Duodenal mucosa (tissue), 2 donors: ENCODE data around the gene KLRC4.
"Not testable (repeated sequence)": the region's sequence is repeated elsewhere in the genome, so short reads cannot be mapped to it uniquely, and the experiment has no call there.

Source experiments
- H3K27ac ChIP-seq: one replicate; pipeline ENCODE4 v1.7.0; 2013; ENCODE audit warnings: low read depth, low read length
- H3K27me3 ChIP-seq, 2 donors: one replicate each; pipeline ENCODE4 v1.7.0; 2013; ENCODE audit warnings: low read length in 2 of 2, control low read depth in 1 of 2; ENCODE audit not compliant: insufficient read depth in 2 of 2, control insufficient read depth in 1 of 2
- H3K36me3 ChIP-seq, 2 donors: one replicate each; pipeline ENCODE4 v1.7.0; 2013; ENCODE audit warnings: low read length in 2 of 2, control low read depth in 1 of 2; ENCODE audit not compliant: insufficient read depth in 2 of 2, control insufficient read depth in 1 of 2
- H3K4me1 ChIP-seq, 2 donors: one replicate each; pipeline ENCODE4 v1.7.0; 2013; ENCODE audit warnings: low read length in 2 of 2, control low read depth in 1 of 2; ENCODE audit not compliant: insufficient read depth in 2 of 2, control insufficient read depth in 1 of 2
- H3K4me3 ChIP-seq, 2 donors: one replicate each; pipeline ENCODE4 v1.7.0; 2013; ENCODE audit warnings: low read length in 2 of 2, low read depth in 1 of 2
- H3K9ac ChIP-seq, 2 donors: one replicate each; pipeline ENCODE4 v1.7.0; 2013; ENCODE audit warnings: low read length in 2 of 2, low read depth in 1 of 2
- H3K9me3 ChIP-seq, 2 donors: one replicate each; pipeline ENCODE4 v1.7.0; 2013; ENCODE audit warnings: low read length in 2 of 2, control low read depth in 1 of 2; ENCODE audit not compliant: control insufficient read depth in 1 of 2

Gene KLRC4

GRCh38 chr12:10437601-10438000 lies 28.0 kb upstream of the KLRC4 start:
- H3K9me3 ChIP-seq, H3K4me1 ChIP-seq, H3K36me3 ChIP-seq, H3K27ac ChIP-seq, H3K27me3 ChIP-seq, H3K4me3 ChIP-seq, H3K9ac ChIP-seq: not testable (repeated sequence)

GRCh38 chr12:10435816-10436215 lies 26.3 kb upstream of the KLRC4 start, which contains the start of gene KLRC2:
Gene KLRC2, minus strand, starts transcription at chr12:10436010. Its CDS starts 24 bp downstream, at chr12:10435986.
- not testable (repeated sequence) for H3K27ac ChIP-seq, H3K4me3 ChIP-seq, H3K9ac ChIP-seq, H3K9me3 ChIP-seq, H3K4me1 ChIP-seq, H3K27me3 ChIP-seq, H3K36me3 ChIP-seq

GRCh38 chr12:10430623-10431022 lies 21.1 kb upstream of the KLRC4 start:
- H3K4me1 ChIP-seq, H3K9ac ChIP-seq, H3K9me3 ChIP-seq, H3K4me3 ChIP-seq, H3K27me3 ChIP-seq, H3K27ac ChIP-seq, H3K36me3 ChIP-seq: not testable (repeated sequence)

DNA sequence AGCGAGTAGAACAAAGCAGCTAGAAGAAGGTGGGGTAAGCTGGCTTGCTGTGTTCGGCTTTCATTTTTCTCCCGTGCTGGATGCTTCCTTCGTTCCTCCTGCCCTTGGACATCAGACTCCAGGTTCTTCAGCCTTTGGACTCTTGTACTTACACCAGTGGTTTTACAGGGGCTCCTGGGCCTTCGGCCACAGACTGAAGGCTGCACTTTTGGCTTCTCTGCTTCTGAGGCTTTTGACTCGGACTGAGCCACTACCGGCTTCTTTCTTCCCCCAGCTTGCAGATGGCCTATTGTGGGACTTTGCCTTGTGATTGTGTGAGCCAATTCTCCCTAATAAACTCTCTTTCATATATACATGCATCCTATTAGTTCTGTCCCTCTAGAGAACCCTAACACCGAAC lies 16.4 kb upstream of the KLRC4 start:
- H3K4me1 ChIP-seq, H3K9ac ChIP-seq: not testable (repeated sequence)

DNA sequence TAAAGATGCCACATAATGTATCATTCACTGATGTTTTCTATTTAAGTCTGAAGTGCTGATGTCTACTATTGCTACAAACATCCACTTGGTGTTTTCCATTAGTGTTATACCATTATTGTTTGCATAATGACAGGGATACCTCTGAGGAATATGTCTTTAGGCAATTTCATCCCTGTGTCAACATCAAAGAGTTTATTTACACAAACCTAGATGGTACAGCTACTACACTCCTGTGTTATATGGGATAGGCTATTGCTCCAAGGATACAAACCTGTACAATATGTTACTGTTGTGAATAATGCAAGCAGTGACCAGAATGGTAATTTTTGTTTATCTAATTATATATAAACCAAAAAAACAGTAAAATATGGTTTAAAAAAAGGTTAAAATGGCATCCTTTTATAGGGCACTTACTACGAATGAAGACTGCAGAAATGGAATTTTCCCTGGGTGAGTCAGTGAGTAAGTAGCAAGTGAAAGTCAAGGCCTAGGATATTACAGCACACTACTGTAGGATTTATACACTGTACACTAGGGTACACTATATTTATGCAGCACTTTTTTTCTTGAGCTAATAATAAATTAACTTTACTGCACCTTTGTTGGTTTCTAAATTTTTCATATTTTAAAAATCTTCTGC lies 14.8 kb upstream of the KLRC4 start:
- H3K27me3 ChIP-seq, H3K9me3 ChIP-seq, H3K9ac ChIP-seq, H3K27ac ChIP-seq, H3K4me3 ChIP-seq, H3K36me3 ChIP-seq, H3K4me1 ChIP-seq: not testable (repeated sequence)

More for the DNA sequence above, 16.4 kb upstream of the KLRC4 start:
- H3K9me3 ChIP-seq, H3K36me3 ChIP-seq, H3K4me3 ChIP-seq, H3K27me3 ChIP-seq, H3K27ac ChIP-seq: not testable (repeated sequence)

DNA sequence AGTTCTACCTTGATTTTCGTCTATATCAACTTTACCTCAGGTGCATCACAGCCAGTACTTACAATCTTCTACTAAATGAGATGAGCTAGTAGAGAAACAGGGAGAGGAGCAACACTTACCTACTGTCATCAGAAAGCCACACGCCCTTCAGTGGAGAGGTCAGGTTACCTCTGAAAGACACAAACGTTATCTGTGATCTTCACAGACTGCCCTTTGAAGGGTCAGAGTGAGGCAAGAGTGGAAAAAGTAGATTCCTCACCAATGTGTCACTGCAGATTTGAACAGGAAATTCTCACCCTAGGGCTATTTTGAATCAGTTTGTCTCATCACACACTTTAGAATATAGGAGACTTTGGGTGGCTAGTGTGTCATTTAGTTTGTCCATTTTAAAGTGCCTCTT lies 12.6 kb upstream of the KLRC4 start:
- not testable (repeated sequence) for H3K9me3 ChIP-seq, H3K36me3 ChIP-seq, H3K4me1 ChIP-seq, H3K27ac ChIP-seq, H3K27me3 ChIP-seq, H3K4me3 ChIP-seq, H3K9ac ChIP-seq

GRCh38 chr12:10420334-10420733 lies 10.8 kb upstream of the KLRC4 start, which contains the start of gene KLRC3:
Gene KLRC3, minus strand, starts transcription at chr12:10420595. Its CDS starts 45 bp downstream, at chr12:10420550.
- H3K4me1 ChIP-seq, H3K36me3 ChIP-seq, H3K27me3 ChIP-seq, H3K9me3 ChIP-seq, H3K27ac ChIP-seq, H3K4me3 ChIP-seq, H3K9ac ChIP-seq: not testable (repeated sequence)

DNA sequence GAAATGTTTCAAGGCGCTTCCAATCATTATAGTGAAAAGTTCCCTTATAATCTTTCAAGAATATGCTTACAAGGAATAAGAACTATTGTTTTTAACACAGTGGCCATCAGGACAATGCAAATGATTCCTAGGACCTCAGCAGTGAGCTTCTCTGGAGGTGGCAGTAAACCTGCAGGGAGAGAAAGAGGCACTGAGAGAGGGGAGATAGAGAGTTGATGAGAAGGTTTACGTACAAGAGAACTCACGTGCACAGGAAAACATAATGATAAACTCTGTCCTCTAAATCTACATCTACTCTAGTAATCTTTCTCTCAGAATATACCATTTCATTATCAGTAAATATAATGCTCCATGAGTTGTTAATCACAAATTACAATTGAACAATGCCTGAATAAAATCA lies 715 bp downstream of the KLRC4 start:
- no peak overlapping the region for H3K9ac ChIP-seq
- H3K27me3 ChIP-seq = no peaks in the 10 kb centered on the region
- no peak overlapping the region for H3K4me3 ChIP-seq
- no peak overlapping the region for H3K27ac ChIP-seq
- no peaks in the 10 kb centered on the region for H3K9me3 ChIP-seq
- H3K36me3 ChIP-seq = no peaks in the 10 kb centered on the region
- H3K4me1 ChIP-seq = no peaks in the 10 kb centered on the region

- Histone ChIP-seq H3K27me3 (no peaks in the 10 kb centered on the region), H3K4me3 (no peak overlapping the region), H3K9ac (no peak overlapping the region)
Observed at GRCh38 chr12:10406725-10407124, 2.8 kb downstream of the KLRC4 start.

GRCh38 chr12:10405294-10405693 lies 4.3 kb downstream of the KLRC4 start:
- no peak overlapping the region for H3K9ac ChIP-seq
- no peaks in the 10 kb centered on the region for H3K27me3 ChIP-seq
- no peaks in the 10 kb centered on the region for H3K4me1 ChIP-seq
- no peaks in the 10 kb centered on the region for H3K36me3 ChIP-seq
- H3K4me3 ChIP-seq = no peak overlapping the region
- H3K9me3 ChIP-seq = no peaks in the 10 kb centered on the region
- no peak overlapping the region for H3K27ac ChIP-seq

More at GRCh38 chr12:10406725-10407124, 2.8 kb downstream of the KLRC4 start:
- no peaks in the 10 kb centered on the region for H3K9me3 ChIP-seq
- no peak overlapping the region for H3K27ac ChIP-seq
- no peaks in the 10 kb centered on the region for H3K4me1 ChIP-seq
- H3K36me3 ChIP-seq = no peaks in the 10 kb centered on the region

GRCh38 chr12:10404798-10405197 lies 4.8 kb downstream of the KLRC4 start:
- H3K27ac ChIP-seq = no peak overlapping the region
- H3K36me3 ChIP-seq = no peaks in the 10 kb centered on the region
- no peaks in the 10 kb centered on the region for H3K27me3 ChIP-seq
- H3K9ac ChIP-seq = no peak overlapping the region
- H3K4me1 ChIP-seq = no peaks in the 10 kb centered on the region
- no peak overlapping the region for H3K4me3 ChIP-seq
- no peaks in the 10 kb centered on the region for H3K9me3 ChIP-seq
